ENCODE results near the gene UNC45A.

The UNC45A gene

GRCh38 chr15:90967206-90967605, 32.1 kb downstream of the UNC45A start:
- DNase-seq (ENCODE audit: low spot score) = no peak

- DNase-seq (ENCODE audit: low spot score) = no peak
Observed at GRCh38 chr15:90968434-90968833, 33.3 kb downstream of the UNC45A start.

GRCh38 chr15:90970274-90970673, 35.2 kb downstream of the UNC45A start:
- no peak for DNase-seq (ENCODE audit: low spot score)

GRCh38 chr15:90972133-90972532, 37.0 kb downstream of the UNC45A start:
- DNase-seq (ENCODE audit: low spot score) = no peak

- DNase-seq (ENCODE audit: low spot score) = no peak
Observed at GRCh38 chr15:90974216-90974615, 39.1 kb downstream of the UNC45A start.

- no peak for DNase-seq (ENCODE audit: low spot score)
Observed at GRCh38 chr15:90979582-90979981, 44.5 kb downstream of the UNC45A start.

GRCh38 chr15:90981681-90982080, 46.6 kb downstream of the UNC45A start:
- DNase-seq (ENCODE audit: low spot score) = no peak

GRCh38 chr15:90982135-90982534, 47.0 kb downstream of the UNC45A start:
- no peak for DNase-seq (ENCODE audit: low spot score)

GRCh38 chr15:90986790-90987507, 51.9 kb downstream of the UNC45A start:
- no peak for DNase-seq (ENCODE audit: low spot score)

- no peak for DNase-seq (ENCODE audit: low spot score)
Observed at GRCh38 chr15:90987561-90988141, 52.6 kb downstream of the UNC45A start.

- no peak for DNase-seq (ENCODE audit: low spot score)
Observed at GRCh38 chr15:90988296-90988695, 53.2 kb downstream of the UNC45A start.

GRCh38 chr15:90989040-90989768, 54.1 kb downstream of the UNC45A start:
- DNase-seq (ENCODE audit: low spot score) = no peak

GRCh38 chr15:90990446-90990845, 55.4 kb downstream of the UNC45A start:
- DNase-seq (ENCODE audit: low spot score) = no peak

- DNase-seq (ENCODE audit: low spot score) = no peak
Observed at GRCh38 chr15:90991587-90992285, 56.7 kb downstream of the UNC45A start.

GRCh38 chr15:90994059-90994416, 59.0 kb downstream of the UNC45A start:
- DNase-seq (ENCODE audit: low spot score) = no peak

GRCh38 chr15:90994417-90995311, 59.6 kb downstream of the UNC45A start, which contains the start of gene PRC1:
PRC1 (minus strand) TSS chr15:90994535; CDS start chr15:90994417, 118 bp downstream.
- peak; percentile 99 for DNase-seq (ENCODE audit: low spot score)

GRCh38 chr15:90998737-90999136, 63.7 kb downstream of the UNC45A start:
- no peak for DNase-seq (ENCODE audit: low spot score)

- no peak for DNase-seq (ENCODE audit: low spot score)
Observed at GRCh38 chr15:91001209-91001608, 66.1 kb downstream of the UNC45A start.

Measured in ecto neural progenitor cell (in vitro differentiated cells).